Liver (tissue), 3 donors: ENCODE measurements around the gene RAB31.

Source experiments
- EGR1 ChIP-seq, 2 donors: IDR thresholded peaks; 2 replicates each; pipeline ENCODE4 v1.6.1; 2016 to 2018; ENCODE audit warnings: antibody characterized with exemption in 2 of 2, low read depth in 2 of 2
- FOXA1 ChIP-seq: IDR thresholded peaks from 2 replicates; pipeline ENCODE4 v1.6.1; 2016; ENCODE audit warnings: antibody characterized with exemption
- GABPA ChIP-seq, 2 donors: IDR thresholded peaks in 1 of 2; conservative IDR thresholded peaks in 1 of 2; 2 replicates each; pipeline ENCODE4 v1.6.1; 2016; ENCODE audit warnings: antibody characterized with exemption in 2 of 2, mild to moderate bottlenecking in 1 of 2, moderate library complexity in 1 of 2
- HNF4A ChIP-seq, 2 donors: conservative IDR thresholded peaks; 2 replicates each; pipeline ENCODE4 v1.6.1; 2016; ENCODE audit warnings: antibody characterized with exemption in 2 of 2, mild to moderate bottlenecking in 2 of 2
- JUND ChIP-seq, 2 donors: IDR thresholded peaks; 2 replicates each; pipeline ENCODE4 v1.6.1; 2016; ENCODE audit warnings: antibody characterized with exemption in 2 of 2
- RAD21 ChIP-seq, 2 donors: IDR thresholded peaks; 2 replicates each; pipeline ENCODE4 v1.6.1; 2016; ENCODE audit warnings: antibody characterized with exemption in 2 of 2, mild to moderate bottlenecking in 2 of 2
- TAF1 ChIP-seq: conservative IDR thresholded peaks from 2 replicates; pipeline ENCODE4 v1.6.1; 2016; ENCODE audit warnings: antibody characterized with exemption, mild to moderate bottlenecking
- TF ChIP-seq, protein P1 (sequence below): fragments of 150-350 bp; IDR thresholded peaks from 2 replicates; pipeline ENCODE4 v1.5.1; 2017; ENCODE audit warnings: improper control_type of control experiment, low read depth, low read length; ENCODE audit not compliant: missing input control
- TF ChIP-seq, protein P2 (sequence below): IDR thresholded peaks from 2 replicates; pipeline ENCODE4 v1.6.1; 2016; ENCODE audit warnings: antibody characterized with exemption
- TF ChIP-seq, protein P3 (sequence below): IDR thresholded peaks from 2 replicates; pipeline ENCODE4 v1.6.1; 2016; ENCODE audit warnings: antibody characterized with exemption
- TF ChIP-seq, protein P4 (sequence below): IDR thresholded peaks from 2 replicates; pipeline ENCODE4 v1.6.1; 2016; ENCODE audit warnings: antibody characterized with exemption, mild to moderate bottlenecking
- TF ChIP-seq, protein P5 (sequence below): IDR thresholded peaks from 2 replicates; pipeline ENCODE4 v1.6.1; 2016; ENCODE audit warnings: antibody characterized with exemption
- donor health status: healthy.
- donor health status: healthy.

DNA sequence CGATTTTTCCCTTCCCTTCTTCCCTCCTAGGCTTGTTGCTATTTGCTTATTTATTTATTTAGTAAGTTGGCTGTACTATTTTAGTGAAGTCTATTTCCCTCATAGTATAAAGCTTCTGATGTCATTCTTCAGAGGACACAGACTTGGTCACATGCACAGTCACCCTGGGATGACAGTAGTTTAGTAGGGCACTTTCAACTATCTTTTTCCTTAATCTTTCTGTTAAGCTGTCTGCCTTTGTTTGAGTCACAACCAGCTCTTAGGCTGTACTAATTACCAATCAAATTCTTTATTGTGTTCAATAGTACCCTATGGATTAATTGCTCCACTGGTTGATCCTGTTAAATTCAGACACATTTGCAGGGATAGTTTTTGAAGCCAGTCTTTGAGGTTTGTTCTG lies 26.9 kb upstream of the RAB31 start:
- TF ChIP-seq JUND (IDR thresholded peaks at IDR 0.05) (no peak), RAD21 (IDR thresholded peaks at IDR 0.05) (no peak), GABPA (IDR thresholded peaks at IDR 0.05 in 1 of 2, conservative IDR thresholded peaks at IDR 0.05 in 1 of 2) (no peak), EGR1 (IDR thresholded peaks at IDR 0.05; ENCODE audit: low read depth in 2 of 2) (no peak), TAF1 (no peak), HNF4A (conservative IDR thresholded peaks at IDR 0.05) (no peak), FOXA1 (no peak)
- TF ChIP-seq, protein P1, sequence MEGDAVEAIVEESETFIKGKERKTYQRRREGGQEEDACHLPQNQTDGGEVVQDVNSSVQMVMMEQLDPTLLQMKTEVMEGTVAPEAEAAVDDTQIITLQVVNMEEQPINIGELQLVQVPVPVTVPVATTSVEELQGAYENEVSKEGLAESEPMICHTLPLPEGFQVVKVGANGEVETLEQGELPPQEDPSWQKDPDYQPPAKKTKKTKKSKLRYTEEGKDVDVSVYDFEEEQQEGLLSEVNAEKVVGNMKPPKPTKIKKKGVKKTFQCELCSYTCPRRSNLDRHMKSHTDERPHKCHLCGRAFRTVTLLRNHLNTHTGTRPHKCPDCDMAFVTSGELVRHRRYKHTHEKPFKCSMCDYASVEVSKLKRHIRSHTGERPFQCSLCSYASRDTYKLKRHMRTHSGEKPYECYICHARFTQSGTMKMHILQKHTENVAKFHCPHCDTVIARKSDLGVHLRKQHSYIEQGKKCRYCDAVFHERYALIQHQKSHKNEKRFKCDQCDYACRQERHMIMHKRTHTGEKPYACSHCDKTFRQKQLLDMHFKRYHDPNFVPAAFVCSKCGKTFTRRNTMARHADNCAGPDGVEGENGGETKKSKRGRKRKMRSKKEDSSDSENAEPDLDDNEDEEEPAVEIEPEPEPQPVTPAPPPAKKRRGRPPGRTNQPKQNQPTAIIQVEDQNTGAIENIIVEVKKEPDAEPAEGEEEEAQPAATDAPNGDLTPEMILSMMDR = no peak
- TF ChIP-seq, protein P2, sequence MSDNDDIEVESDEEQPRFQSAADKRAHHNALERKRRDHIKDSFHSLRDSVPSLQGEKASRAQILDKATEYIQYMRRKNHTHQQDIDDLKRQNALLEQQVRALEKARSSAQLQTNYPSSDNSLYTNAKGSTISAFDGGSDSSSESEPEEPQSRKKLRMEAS = no peak
- TF ChIP-seq, protein P3, sequence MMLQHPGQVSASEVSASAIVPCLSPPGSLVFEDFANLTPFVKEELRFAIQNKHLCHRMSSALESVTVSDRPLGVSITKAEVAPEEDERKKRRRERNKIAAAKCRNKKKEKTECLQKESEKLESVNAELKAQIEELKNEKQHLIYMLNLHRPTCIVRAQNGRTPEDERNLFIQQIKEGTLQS = no peak
- TF ChIP-seq, protein P4, sequence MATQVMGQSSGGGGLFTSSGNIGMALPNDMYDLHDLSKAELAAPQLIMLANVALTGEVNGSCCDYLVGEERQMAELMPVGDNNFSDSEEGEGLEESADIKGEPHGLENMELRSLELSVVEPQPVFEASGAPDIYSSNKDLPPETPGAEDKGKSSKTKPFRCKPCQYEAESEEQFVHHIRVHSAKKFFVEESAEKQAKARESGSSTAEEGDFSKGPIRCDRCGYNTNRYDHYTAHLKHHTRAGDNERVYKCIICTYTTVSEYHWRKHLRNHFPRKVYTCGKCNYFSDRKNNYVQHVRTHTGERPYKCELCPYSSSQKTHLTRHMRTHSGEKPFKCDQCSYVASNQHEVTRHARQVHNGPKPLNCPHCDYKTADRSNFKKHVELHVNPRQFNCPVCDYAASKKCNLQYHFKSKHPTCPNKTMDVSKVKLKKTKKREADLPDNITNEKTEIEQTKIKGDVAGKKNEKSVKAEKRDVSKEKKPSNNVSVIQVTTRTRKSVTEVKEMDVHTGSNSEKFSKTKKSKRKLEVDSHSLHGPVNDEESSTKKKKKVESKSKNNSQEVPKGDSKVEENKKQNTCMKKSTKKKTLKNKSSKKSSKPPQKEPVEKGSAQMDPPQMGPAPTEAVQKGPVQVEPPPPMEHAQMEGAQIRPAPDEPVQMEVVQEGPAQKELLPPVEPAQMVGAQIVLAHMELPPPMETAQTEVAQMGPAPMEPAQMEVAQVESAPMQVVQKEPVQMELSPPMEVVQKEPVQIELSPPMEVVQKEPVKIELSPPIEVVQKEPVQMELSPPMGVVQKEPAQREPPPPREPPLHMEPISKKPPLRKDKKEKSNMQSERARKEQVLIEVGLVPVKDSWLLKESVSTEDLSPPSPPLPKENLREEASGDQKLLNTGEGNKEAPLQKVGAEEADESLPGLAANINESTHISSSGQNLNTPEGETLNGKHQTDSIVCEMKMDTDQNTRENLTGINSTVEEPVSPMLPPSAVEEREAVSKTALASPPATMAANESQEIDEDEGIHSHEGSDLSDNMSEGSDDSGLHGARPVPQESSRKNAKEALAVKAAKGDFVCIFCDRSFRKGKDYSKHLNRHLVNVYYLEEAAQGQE = no peak
- TF ChIP-seq, protein P5, sequence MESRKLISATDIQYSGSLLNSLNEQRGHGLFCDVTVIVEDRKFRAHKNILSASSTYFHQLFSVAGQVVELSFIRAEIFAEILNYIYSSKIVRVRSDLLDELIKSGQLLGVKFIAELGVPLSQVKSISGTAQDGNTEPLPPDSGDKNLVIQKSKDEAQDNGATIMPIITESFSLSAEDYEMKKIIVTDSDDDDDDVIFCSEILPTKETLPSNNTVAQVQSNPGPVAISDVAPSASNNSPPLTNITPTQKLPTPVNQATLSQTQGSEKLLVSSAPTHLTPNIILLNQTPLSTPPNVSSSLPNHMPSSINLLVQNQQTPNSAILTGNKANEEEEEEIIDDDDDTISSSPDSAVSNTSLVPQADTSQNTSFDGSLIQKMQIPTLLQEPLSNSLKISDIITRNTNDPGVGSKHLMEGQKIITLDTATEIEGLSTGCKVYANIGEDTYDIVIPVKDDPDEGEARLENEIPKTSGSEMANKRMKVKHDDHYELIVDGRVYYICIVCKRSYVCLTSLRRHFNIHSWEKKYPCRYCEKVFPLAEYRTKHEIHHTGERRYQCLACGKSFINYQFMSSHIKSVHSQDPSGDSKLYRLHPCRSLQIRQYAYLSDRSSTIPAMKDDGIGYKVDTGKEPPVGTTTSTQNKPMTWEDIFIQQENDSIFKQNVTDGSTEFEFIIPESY = no peak
